Transverse colon (tissue), 4 donors: Measurements from ENCODE around the gene TM6SF1. TPM values are rescaled to one million over a fixed set of nuclear protein-coding genes. Genes with fewer than 3 reads are reported as not detected.

Experiments
- DNase-seq: peaks from one replicate; pipeline ENCODE4 v3.0.0-alpha.2; 2019
- H3K27ac ChIP-seq, 4 donors: fragments of 200-600 bp; sonication (generic); 2 replicates each; pipeline ENCODE4 v1.5.1; 2016 to 2018; ENCODE audit warnings: inconsistent platforms in 4 of 4
- H3K27me3 ChIP-seq: fragments of 200-600 bp; sonication (generic); 2 replicates; pipeline ENCODE4 v1.5.1; 2017; ENCODE audit warnings: inconsistent platforms
- H3K36me3 ChIP-seq, 4 donors: fragments of 200-600 bp; sonication (generic); 2 replicates each; pipeline ENCODE4 v1.5.1; 2017 to 2019; ENCODE audit warnings: inconsistent platforms in 4 of 4
- H3K4me1 ChIP-seq, 4 donors: fragments of 200-600 bp; sonication (generic); 2 replicates each; pipeline ENCODE4 v1.5.1; 2017 to 2020; ENCODE audit warnings: inconsistent platforms in 4 of 4
- H3K4me3 ChIP-seq, 4 donors: fragments of 200-600 bp; sonication (generic); 1 replicate in 1 of 4; 2 replicates in 3 of 4; pipeline versions ENCODE4 v1.5.1 to v1.6.1; 2017 to 2019; ENCODE audit warnings: inconsistent platforms in 4 of 4
- H3K9me3 ChIP-seq, 2 donors: fragments of 200-600 bp; sonication (generic); 2 replicates each; pipeline ENCODE4 v1.5.1; 2017 to 2019; ENCODE audit warnings: inconsistent platforms in 2 of 2
- EP300 ChIP-seq: sonication (generic); formaldehyde crosslinking; IDR thresholded peaks from one replicate; pipeline ENCODE4 v1.6.1; 2017; ENCODE audit warnings: antibody characterized with exemption, low read depth
- POLR2A ChIP-seq: fragments of 450-650 bp; IDR thresholded peaks from one replicate; pipeline ENCODE4 v1.6.1; 2016; ENCODE audit warnings: antibody characterized with exemption, mild to moderate bottlenecking, moderate library complexity
- POLR2AphosphoS5 ChIP-seq, 3 donors: sonication (generic); formaldehyde crosslinking; IDR thresholded peaks; one replicate each; pipeline ENCODE4 v1.6.1; 2016; ENCODE audit warnings: antibody characterized with exemption in 3 of 3
- WGBS, 2 donors: methylation state at CpG; one replicate each; pipeline ENCODE4 v1.1.5; 2018; ENCODE audit warnings: low coverage in 1 of 2; 5-methylcytosine and 5-hydroxymethylcytosine counted together
- in situ Hi-C, 4 donors: fragments of 200-750 bp; cut with MboI; loops; one replicate each; pipeline versions ENCODE4 v1.15.0 to v1.15.1; 2017; ENCODE audit warnings: low sequenced_read_pairs in 3 of 4, low pct_ligation_motif_present in 1 of 4, low pct_unique_long_range_greater_than_20kb in 1 of 4
- intact Hi-C: fragments of 100-400 bp; cut with DNase I; formaldehyde crosslinking; loops from one replicate; pipeline ENCODE4 v1.15.1; 2023; ENCODE audit warnings: low total_unique reads
- total RNA-seq, 4 donors: library from RNA; depleted of rRNA; stranded (reverse); fragments of >200 nt; gene quantifications; one replicate each; pipeline ENCODE4 v1.1.0, GENCODE V29; 2016
- TF ChIP-seq, protein P1 (sequence below), 5 experiments: fragments of 200-600 bp in 3 of 5; fragments of 450-650 bp in 2 of 5; sonication (generic) in 3 of 5; IDR thresholded peaks; 1 replicate in 2 of 5; 2 replicates in 3 of 5; pipeline ENCODE4 v1.5.1; 2016 to 2017; ENCODE audit warnings: antibody characterized with exemption in 5 of 5, inconsistent platforms in 3 of 5, mild to moderate bottlenecking in 2 of 5, moderate library complexity in 1 of 5

Gene TM6SF1
- 1 to 10 TPM in 1 of 4 donors, under 1 TPM in 1, not detected in 2; 0.96 to 1.7 TPM for total RNA-seq

DNA sequence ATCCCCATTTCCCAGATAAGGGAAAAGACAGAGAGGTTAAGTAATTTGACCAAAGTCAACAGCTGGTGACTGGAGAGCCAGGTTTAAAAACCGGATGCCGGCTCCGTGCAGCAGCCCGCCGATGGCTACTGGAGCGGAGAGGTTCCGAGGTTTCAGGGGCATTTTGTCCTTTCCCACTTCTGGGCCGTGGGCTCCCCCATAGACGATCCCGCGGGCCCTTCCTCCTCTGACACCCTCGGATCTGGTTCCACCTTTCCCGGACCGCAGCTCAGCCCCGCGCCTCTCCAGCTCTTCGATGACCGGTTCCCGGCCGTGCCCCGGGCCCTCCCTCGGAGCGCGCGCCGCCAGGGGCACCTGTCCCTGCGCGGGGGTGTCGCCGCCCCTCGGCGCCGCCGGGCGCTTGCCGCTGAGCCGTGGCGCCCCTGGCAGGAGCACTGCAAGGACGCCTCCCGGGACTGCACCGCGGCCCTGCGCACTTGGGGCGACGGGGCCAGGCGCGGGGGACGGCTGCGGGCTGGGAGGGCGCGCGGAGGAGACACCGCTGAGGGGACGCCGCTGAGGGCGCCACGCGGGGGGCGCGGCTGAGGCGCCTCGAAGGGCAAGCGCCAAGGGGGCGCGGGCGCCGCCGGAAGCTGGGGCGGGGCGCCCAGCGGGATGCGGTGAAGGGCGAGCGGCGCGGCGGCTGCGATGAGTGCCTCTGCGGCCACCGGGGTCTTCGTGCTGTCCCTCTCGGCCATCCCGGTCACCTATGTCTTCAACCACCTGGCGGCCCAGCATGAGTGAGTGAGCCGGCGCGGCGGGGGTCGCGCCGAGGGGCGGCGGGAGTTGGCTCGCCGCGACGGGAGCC lies at the start of gene TM6SF1:
Gene TM6SF1 (plus strand): TSS at position 652 of the 847 bp plus-strand sequence. CDS start 36 bp downstream, at position 688.
- in situ Hi-C loops, result no loop called here
- H3K27ac ChIP-seq, result peak within 1 kb of the TSS; percentile 52 to 66 (median 56)
- DNase-seq, result no peak
- peaks cover 0 to 14% (median 3%) of the 10 kb centered on the region in 4 donors for H3K4me1 ChIP-seq
- TF ChIP-seq EP300, result no peak
- no peak for TF ChIP-seq POLR2AphosphoS5 (IDR thresholded peaks at IDR 0.05)
- TF ChIP-seq, protein P1, sequence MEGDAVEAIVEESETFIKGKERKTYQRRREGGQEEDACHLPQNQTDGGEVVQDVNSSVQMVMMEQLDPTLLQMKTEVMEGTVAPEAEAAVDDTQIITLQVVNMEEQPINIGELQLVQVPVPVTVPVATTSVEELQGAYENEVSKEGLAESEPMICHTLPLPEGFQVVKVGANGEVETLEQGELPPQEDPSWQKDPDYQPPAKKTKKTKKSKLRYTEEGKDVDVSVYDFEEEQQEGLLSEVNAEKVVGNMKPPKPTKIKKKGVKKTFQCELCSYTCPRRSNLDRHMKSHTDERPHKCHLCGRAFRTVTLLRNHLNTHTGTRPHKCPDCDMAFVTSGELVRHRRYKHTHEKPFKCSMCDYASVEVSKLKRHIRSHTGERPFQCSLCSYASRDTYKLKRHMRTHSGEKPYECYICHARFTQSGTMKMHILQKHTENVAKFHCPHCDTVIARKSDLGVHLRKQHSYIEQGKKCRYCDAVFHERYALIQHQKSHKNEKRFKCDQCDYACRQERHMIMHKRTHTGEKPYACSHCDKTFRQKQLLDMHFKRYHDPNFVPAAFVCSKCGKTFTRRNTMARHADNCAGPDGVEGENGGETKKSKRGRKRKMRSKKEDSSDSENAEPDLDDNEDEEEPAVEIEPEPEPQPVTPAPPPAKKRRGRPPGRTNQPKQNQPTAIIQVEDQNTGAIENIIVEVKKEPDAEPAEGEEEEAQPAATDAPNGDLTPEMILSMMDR (IDR thresholded peaks at IDR 0.05), result no peak
- no peak for TF ChIP-seq POLR2A
- WGBS, 2 donors, result 0 to 6% methylated on average over 5 to 72 of the region's 97 CpGs
- intact Hi-C loops, result no loop called here
- no peaks in the 10 kb centered on the region for H3K36me3 ChIP-seq
- H3K27me3 ChIP-seq, result peaks cover 60% of the 10 kb centered on the region
- H3K9me3 ChIP-seq, result no peaks in the 10 kb centered on the region
- peak within 1 kb of the TSS; percentile 15 to 48 (median 37) for H3K4me3 ChIP-seq

DNA sequence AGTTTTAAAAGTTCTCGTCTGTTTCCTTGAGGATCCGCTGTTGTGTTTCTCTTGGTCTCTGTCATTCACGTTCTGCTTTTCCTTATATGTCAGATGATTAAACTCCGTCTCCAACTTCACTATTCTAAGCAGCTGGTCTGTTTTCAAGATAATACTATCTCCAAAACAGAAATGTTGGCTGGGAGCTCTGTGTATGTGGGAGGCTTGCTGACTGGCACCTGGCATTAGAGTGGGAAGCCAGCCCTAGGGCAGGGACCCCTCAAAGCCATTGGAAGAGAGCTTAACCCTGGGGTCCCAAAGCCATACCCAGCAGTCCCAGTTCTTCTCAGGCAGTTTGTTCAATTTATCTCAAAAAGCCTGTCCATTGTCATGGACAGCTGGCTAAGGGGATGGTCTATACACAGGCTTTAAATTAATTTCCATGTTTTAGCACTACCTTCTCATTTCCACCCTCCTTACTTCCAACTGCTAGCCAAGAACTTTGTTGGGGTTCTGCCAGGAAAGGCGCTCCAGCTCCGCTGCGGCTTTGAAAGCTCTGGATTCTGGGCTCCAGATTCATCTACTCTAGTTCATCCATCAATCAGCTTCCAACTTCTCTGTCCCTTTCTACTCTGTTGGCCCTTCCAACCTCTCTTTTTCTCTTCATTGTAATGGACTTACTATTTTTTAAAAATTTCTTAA lies 49.6 kb upstream of the TM6SF1 start:
- in situ Hi-C loops, result no loop called here
- H3K4me3 ChIP-seq, result no peak overlapping the region
- 40 to 65% methylated on average over 3 to 7 of the region's 7 CpGs for WGBS, 2 donors

DNA sequence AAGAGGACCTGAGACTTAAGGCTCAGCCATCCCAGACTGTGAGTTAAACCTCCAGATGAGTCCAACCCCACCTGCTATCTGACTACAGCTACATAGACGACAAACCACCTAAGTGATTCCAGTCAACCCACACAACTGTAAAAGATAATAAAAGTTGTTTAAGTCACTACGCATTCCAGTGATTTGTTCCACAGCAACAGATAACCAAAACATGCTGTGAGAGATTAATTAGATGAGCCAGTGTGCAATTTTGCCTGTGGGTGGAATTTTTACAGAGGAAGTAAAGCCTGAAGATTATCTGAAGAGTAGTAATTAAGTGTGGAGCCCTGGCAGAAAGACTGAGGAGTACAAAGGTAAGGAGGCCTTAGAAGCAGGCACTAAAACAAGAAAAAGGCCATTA lies 45.8 kb upstream of the TM6SF1 start:
- intact Hi-C loops, result no loop called here
- WGBS, 2 donors, result 20% methylated on average over 2 of the region's 2 CpGs; no CpG with 5 or more reads in 1 of the 2 donors
- TF ChIP-seq POLR2A, result no peak
- TF ChIP-seq, protein P1 (IDR thresholded peaks at IDR 0.05), result no peak
- no peak for TF ChIP-seq EP300
- TF ChIP-seq POLR2AphosphoS5 (IDR thresholded peaks at IDR 0.05), result no peak
- Histone ChIP-seq H3K27ac (peak overlapping the region in 2 of 4 donors; percentile 10 to 32), H3K36me3 (peaks cover 0 to 5% (median 0%) of the 10 kb centered on the region in 4 donors), H3K4me1 (peaks cover 29 to 75% (median 54%) of the 10 kb centered on the region in 4 donors), H3K4me3 (no peak overlapping the region), H3K27me3 (no peaks in the 10 kb centered on the region), H3K9me3 (no peaks in the 10 kb centered on the region)
- DNase-seq, result no peak
- in situ Hi-C loops, result no loop called here

More for the DNA sequence above, 49.6 kb upstream of the TM6SF1 start:
- intact Hi-C loops, result no loop called here
- DNase-seq, result no peak
- Histone ChIP-seq H3K4me1 (peaks cover 10 to 58% (median 31%) of the 10 kb centered on the region in 4 donors), H3K36me3 (peaks cover 0 to 29% (median 8%) of the 10 kb centered on the region in 4 donors), H3K27me3 (no peaks in the 10 kb centered on the region), H3K27ac (peak overlapping the region in 3 of 4 donors; percentile 28 to 40 (median 31)), H3K9me3 (no peaks in the 10 kb centered on the region)
- TF ChIP-seq POLR2A, result no peak
- no peak for TF ChIP-seq EP300
- no peak for TF ChIP-seq POLR2AphosphoS5 (IDR thresholded peaks at IDR 0.05)
- TF ChIP-seq, protein P1 (IDR thresholded peaks at IDR 0.05), result no peak

DNA sequence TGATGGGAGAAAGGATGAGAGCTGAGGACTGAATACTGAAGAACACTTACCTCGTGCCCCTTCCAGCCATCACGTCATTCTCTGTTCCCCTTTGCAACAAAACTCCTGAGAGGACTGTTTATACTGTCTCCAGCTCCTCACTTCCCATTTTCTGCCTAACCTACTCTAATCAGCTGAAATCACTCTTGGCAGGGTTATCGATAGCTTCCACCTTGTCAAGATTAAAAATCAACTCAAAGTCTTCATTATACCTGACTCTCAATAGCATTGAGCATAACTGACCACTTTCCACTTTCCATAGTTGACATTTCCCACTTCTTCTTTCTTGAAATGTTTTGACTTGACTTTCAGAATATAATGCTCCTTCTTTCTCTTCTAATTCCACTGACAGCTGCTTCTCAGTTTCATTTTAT lies 44.7 kb upstream of the TM6SF1 start:
- TF ChIP-seq EP300, result no peak
- no peak for TF ChIP-seq POLR2A
- TF ChIP-seq, protein P1 (IDR thresholded peaks at IDR 0.05), result no peak
- no peak for TF ChIP-seq POLR2AphosphoS5 (IDR thresholded peaks at IDR 0.05)
- no peak for DNase-seq
- intact Hi-C loops (no loop called here), in situ Hi-C loops (no loop called here)
- H3K9me3 ChIP-seq, result no peaks in the 10 kb centered on the region
- no peak overlapping the region for H3K4me3 ChIP-seq
- H3K27me3 ChIP-seq, result no peaks in the 10 kb centered on the region
- H3K36me3 ChIP-seq, result no peaks in the 10 kb centered on the region
- H3K27ac ChIP-seq, result peak overlapping the region in 2 of 4 donors; percentile 10 to 32
- H3K4me1 ChIP-seq, result peaks cover 29 to 68% (median 53%) of the 10 kb centered on the region in 4 donors
- WGBS, 2 donors, result 31 to 45% methylated on average over 3 of the region's 3 CpGs
